ENCODE results near the gene GRB7.
"Not testable (repeated sequence)": the region's sequence is repeated elsewhere in the genome, so short reads cannot be mapped to it uniquely, and the experiment has no call there.

Gene GRB7

DNA sequence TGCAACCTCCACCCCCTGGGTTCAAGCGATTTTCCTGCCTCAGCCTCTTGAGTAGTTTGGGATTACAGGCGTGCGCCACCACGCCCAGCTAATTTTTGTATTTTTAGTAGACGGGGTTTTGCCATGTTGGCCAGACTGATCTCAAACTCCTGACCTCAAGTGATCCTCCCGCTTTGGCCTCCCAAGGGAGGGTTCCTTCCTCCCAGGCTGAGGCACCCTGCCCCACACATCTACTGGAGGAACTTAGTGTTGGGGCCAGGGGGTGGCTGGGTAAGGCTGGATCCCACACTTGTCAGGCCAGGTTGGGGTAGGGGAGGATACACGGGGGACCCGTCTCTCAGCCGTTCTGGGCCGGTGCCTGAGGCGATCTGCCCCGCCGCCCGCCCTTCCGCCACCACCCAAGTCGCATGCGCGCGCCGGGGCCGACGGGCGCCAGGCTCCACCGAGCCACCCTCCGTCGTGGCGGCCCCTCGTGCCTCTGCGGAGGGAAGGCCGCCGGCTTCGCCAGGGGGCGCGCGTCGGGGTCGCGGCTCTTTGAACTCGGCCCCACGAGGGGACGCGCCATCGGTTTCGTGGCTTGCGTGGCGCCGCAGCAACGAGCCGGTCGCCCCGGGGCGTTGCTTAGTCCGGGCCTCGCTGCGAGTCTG lies 15.9 kb downstream of the GRB7 start:
- no peak for DNase-seq

DNA sequence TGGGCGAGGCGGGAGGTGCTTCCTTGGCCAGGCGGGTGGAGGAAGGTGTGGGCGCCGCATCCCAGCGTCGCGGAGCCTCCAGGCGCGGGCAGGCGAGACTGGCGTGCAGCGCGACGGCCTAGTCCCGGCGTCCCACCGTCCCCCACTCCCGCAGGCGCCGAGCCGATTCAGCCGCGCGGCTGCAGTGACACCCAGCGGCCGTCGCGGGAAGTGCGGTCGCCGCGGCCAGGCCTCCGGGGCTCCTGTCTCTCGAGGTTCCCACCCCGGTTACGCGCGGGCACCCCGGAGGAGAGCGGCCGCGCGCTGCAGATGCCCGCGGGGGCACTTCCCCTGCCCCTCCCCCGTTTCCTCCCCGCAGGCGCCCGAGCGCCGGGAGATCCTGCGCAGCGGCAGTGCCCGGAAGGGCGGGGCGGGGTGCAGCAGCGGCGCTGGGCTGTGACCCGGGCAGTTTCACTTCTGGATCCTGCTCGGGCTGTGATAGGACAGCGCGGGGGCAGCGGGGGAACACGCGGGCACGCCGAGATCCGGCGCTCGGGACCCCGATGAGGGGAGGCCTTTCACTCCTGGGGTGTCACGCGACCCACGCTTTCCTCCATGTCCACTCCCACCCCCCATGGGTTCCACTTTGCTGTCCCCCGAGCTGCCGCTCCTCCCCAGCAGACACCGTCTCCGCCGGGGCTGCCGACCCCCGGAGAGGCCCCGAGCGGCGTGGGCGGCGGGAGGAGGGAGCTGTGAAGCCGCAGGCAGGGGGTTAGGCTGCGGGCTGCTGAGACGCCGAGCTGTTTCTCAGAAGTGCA lies 16.6 kb downstream of the GRB7 start:
- DNase-seq, result peak; percentile 98

DNA sequence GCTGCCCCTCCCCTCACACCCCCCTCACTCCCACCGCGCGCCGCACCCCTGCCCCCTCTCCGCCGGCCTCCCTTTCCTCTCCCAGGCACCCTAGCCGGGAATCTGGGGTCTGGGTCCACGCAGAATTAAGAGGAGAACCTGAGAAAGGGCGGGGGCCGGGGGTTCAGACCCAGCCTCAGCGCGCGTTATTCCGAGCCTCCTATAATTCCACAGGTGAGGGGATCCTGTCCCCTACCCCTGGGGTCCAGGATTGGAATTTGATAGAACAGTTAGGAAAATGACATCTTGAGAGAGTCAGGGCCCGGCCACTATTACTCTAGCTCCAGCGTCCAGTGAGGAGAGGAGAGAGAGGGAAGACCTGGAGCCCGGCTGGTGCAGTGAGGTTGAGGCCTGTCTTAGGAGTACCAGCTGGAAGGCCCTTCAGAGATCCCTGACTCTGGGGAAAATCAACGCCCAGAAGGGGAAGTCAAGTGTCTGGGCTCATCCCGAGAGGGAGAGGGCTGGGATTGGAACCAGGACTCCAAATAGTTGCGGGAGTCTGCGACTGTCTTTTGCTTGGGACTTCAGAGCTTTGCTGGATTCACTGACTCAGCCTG lies 17.3 kb downstream of the GRB7 start:
- no peak for DNase-seq

DNA sequence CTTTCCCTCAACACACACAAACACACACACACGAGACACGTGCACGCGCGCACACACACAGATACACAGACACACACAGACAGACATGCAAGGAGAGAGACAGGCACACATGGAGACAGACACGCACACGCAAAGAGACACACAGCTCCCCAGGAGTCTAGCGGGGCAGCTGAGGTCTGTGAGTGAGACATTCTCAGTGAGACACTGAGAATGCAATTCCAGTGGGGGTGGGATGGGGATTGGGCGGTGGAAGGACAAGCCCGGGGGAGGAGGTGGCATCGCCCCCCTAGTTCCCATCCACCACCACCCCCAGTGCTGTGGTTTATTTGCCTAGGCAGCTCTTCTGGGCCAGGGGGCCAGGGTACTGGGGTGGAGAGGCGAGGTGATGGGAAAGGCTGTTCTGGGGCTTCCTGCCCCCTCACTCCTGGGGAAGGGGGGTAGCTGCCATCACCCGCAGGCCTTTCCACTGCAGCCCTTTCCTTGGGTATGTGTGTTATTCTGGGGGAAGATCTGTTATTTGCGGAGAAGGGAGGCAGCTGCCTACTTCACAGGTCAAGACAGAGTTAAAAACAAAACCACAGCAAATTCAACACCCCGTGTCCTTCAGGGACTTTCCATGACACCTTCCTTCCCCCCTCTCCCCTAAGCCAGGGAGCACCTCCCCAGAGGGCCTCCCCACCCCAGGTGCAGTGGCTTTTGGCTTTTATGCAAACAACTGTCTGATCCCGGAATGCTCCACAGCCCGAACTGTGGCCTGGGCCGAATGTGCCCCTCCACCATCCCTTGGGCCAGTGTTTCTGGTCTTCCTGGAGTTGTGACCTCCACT lies 18.0 kb downstream of the GRB7 start:
- DNase-seq, result peak; percentile 83

DNA sequence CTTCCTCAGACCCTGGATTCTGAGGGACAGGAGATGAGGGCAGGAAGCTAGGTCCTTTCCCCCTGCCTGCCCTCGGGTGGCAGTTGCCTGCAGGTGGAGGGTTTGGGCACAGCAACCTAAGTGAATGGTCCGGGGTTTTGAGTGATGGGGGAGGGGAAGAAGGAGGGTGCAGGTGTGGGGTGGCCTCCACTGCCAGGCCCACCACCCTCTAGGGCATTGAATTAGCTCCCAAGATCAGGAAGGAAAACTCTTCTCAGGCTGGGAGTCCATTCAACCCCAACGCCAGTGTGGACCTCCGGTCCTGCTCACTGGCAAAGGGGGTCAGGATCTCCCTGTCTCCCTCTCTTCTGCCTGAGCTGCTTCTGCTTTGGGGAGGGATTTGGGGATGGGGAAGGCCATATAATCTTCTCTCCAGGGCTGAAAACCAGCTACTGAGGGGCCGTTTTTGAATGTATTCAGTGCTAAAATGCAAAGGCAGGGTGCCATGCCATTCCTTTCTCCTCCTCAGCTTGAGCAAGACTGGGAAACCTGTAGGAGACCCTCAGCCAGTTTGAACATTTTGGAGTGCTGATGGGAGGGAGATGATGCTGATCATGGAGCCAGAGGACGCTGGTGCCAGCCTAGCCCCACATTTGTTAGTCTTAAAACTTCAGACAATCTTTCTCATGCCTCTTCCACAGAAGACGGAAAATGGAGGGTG lies 18.8 kb downstream of the GRB7 start:
- no peak for DNase-seq

DNA sequence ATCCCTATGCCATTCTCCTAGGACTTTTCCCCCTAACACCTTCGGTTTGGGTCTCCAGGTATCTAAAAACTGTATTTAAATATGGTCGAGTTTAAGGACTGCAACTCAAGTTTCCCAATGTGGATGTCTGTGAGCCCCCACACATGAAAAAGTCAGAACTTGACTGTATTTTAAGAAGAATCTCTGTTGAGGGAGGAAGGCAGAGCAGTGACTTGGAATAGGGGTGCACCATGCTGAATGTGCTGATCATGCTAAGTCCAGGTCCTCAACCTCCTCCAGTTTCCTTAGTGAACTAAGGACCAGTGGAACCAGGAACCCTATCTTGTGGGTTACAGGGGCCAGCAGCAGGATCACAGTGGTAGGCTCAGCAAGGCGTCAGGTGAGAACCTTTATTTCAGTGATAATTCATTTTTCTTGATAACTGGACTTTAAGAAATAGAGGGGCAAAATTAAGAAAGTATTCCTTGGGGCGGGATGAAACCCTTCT lies 19.5 kb downstream of the GRB7 start:
- no peak for DNase-seq

DNA sequence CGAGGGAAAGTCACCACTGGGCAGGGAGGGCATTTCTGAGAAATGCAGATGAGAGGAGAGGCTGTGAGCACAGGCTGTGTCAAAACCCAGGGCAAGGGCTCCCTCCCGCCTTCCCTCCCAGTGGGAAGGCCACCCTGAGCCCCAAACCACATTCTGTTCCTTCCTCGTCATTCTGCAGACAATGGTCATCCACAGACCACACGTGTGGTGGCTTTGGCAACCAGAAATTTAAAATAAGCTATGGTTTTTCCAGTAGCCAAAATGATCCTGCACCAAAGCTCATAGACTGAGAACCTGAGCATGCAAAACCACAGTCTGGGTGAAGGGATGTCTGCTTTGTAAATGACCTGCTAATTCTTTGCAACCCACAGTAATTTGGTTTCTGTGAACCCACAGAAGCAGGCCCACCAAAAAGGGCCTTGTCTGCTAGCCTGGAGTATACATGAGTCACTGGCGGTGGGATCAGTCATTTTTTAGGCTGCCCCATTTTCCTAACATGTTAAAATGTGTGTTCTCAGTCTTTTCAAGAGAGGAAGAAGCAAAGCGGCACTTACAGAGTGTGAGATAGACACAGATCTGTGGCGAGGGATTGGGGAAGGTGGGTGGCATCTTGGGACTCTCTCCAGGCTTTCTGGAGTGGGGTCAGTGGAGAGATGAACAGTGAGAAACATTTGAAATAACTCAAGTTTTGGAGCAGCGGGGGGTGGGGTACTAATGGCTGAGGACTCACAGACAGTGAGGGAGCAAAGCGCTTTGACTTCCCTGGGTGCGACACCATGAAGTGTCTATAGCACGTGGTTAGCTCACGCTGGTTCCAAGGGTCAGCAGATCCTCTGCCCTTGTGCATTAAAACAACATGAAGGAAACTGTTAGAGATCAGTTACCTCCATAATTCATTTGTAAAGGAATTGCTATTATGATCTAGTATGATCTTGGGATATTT lies 20.5 kb downstream of the GRB7 start:
- peak; percentile 73 for DNase-seq

DNA sequence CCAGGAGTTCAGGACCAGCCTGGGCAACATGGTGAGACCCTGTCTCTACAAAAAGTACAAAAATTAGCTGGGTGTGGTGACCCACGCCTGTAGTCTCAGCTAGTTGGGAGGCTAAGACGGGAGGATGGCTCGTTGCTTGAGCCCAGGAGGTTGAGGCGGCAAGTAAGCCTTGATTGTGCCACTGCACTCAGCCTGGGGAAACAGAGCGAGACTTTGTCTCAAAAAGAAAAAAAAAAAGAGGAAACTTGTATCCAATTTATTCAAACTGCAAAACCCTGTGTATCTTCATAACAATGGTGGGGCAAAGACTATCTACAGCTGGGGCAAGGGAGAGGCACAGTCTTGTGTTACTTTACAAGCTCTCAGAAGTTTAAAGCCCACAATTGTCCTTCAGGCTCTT lies 21.5 kb downstream of the GRB7 start:
- no peak for DNase-seq

DNA sequence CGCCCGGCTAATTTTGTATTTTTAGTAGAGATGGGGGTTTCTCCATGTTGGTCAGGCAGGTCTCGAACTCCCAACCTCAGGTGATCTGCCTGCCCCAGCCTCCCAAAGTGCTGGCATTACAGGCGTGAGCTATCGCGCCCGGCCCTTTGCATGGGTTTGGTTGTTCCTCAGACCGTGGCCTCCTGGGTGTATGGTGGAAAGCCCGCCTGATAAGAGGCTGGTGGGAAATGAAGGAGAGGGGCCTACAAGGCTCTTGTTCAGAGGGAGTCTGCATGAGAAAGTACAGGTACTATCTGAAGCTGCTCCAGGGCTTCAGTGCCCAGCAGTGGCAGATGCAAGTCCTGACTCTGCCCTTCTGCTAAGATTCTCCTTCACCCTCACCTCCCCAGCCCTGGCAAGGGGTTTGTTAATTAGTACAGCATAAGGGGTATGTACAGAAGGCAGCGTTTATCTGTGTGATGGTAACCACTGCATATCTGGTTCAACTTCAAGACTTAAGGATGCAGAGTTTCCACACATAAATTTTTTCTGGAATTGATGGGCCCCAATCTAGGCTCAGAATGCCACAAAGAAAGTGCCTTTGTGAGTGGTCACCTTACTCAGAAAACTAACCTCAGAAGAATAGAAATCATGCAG lies 24.2 kb downstream of the GRB7 start:
- no peak for DNase-seq

DNA sequence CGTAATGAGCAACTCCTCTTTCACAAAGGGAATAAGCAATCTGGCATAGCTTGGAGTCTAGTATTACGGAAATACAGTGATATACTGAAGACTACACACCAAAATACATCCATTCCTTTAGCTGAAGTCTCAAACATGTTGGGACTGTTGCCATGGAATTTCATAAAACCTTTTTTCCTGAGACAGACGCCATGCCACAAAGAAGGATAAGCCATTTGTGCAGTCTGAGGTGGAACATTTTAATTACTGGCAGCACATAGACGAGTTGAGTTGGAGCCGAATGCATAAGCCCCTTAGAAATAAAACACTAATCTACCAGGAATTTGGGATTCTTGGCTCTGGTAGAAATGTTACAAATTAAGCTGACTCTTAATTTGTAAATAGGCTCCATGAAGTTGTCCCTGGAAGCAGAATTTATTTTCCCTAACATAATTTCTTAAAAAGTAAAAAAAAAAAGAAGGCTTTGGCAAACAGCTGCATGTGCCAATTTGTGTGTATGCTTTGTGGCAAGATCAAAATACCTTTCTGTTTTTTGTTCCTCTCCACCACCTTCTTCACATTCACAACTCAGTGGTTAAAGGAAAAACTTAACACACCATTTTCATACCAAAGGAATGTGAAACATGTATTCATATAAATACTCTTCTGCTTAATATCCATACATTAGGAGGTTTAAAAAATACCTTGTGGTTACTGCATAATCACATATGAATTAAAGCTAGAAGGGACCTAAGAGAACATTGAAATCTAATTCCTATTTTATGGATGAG lies 25.5 kb downstream of the GRB7 start:
- DNase-seq, result no peak

DNA sequence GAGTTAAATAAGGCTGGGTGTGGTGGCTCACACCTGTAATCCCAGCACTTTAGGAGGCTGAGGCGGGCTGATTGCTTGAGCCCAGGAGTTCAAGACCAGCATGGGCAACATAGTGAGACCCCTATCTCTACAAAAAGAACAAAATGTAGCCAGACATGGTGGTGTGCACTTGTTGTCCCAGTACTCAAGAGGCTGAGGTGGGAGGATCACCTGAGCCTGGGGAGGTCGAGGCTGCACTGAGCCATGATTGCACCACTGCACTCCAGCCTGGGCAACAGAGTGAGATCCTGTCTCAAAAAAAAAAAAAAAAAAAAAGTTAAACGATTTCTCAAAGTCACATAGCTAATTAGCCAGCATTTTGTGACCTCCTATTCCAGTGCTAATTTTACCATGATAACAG lies 26.4 kb downstream of the GRB7 start:
- DNase-seq, result not testable (repeated sequence)

DNA sequence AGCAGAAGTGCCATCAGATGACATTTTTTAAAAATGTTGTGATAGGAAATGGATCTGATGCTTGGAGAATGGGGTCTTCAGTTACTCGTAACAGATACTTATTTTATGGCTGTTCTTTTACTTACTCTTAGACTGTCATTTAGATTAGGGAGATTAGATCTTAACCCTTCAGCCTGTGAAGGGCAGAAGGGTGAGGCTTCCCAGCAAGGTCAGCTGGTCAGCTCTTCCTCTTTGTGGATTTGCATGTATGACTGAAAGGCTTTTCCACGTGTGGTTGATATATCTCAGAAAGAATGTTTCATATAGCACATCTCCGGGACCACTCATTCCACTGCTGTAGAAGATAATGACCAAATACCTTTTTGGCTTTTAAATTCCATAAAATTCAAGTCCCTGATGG lies 27.4 kb downstream of the GRB7 start:
- no peak for DNase-seq

DNA sequence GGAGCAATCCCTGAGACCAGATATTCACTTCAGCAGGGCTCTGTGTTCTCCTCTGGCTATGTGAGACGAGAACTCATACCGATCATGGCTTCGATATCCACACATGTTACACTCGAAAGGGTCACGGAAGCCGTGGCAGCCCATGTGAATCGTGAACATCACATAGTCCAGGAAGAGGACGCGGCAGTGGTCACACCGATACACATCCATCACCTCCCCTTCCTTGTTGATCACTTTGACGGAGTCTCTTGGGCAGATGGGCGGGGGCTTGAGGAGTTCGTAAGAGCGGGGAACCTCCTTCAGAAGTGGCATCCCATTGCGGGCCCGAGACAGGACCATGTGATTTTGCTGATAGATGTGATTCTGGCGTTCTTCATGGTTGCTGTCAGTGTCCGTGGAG lies 28.0 kb downstream of the GRB7 start:
- no peak for DNase-seq

DNA sequence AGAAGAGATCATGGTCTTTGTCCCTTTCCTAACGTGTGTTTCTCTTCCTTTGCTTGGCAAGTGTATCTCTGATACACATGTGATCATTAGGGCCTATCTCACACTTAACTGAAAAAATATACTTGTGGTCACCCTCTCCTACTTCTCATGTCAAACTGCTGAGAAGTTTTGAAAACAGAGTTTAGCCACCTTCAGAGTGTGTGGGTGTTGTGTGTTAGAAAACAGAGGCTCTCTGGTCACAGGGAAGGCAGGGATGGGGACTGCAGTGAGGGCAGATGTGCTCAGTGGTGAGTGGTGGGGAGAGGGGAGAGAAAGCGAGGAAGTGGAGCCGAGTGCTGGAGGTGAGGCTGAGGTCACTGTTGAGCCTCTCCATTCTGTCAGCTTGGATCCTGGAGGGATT lies 29.4 kb downstream of the GRB7 start:
- no peak for DNase-seq

DNA sequence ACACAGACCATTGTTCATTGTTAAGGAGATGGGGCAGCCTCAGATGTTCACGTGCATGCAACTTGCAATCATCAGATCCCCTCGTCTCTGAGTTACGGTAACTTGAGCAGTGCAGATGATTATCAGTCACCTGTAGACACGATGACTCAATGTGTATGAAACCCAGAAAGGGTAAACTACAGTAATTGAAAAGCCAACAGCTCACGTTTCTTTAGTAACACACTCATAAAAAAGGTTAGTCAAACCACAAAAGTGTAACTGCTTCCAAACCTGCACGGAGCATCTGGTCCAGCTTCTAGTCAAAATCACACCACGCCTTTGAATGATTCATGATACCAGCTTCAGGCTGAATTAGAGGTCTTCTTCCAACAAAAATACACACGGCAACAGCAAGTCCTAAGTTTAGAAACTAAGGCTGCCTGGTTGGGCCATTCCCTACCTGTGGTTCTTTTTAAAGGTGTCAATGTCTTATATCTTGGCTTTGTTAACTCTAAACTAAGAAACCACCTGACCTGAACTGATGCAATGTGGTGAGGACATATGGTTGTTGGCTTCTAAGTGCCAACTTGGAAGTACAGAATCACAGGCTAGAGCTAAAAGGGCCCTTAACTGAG lies 32.3 kb downstream of the GRB7 start:
- DNase-seq, result peak; percentile 79

DNA sequence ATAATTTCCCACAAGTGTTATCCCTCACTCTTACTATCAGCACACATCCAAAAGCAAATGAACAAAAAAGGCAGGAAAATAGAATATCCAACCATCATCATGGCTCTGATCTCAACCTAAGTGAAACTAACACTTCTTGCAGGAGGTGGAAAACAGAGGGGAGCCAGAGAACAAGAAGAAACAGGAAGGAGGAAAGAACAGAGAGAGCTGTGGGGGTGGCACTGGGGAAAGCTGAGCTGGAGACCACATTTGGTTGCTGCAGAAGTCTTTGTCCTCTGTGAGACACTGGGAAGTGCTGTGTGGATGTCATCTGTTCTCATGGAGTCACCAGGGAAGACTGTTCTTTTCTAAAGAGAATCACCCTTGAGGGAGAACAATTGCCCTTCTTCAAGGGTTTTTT lies 34.7 kb downstream of the GRB7 start:
- DNase-seq, result peak; percentile 41

DNA sequence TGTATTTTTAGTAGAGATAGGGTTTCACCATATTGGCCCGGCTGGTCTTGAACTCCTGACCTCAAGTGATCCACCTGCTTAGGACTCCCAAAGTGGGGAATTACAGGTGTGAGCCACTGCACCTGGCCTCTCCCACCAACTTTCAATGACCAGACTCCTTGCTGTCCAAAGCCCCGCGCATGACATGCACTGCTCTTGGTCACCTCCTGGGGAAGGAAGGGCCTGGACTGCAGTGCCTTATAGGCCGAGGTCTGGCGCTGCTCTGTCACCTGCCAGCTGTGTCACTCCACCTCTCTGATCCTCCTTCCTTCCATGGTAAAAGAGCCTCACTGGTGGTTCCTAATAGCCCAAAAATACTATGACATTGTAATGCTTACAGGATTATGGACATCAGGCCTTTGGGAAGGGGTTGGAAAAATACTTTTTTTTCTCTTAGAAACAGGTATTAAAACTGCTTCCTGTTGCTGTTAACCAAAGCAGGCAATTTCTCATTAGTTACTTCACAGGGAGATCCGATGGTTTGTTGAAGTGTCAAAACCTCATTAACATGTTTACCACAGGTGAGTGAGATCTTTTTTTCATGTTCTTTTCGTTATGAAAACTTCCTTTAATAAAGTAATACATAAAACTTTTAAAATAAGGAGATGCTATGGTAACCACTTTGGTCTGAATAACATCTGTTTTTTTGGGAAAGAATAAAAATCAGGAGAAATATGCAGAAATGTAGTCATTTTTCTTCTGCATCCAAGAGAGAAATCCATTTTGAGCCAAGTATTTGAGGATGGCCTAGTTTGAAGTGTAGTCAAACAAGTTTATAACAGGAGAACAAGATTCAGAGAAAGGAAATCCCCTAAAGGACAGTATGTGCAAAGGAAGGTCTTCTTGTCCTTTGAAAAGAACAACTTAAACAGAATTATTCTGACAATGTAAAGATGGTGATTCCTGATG lies 35.5 kb downstream of the GRB7 start:
- peak; percentile 63 for DNase-seq

DNA sequence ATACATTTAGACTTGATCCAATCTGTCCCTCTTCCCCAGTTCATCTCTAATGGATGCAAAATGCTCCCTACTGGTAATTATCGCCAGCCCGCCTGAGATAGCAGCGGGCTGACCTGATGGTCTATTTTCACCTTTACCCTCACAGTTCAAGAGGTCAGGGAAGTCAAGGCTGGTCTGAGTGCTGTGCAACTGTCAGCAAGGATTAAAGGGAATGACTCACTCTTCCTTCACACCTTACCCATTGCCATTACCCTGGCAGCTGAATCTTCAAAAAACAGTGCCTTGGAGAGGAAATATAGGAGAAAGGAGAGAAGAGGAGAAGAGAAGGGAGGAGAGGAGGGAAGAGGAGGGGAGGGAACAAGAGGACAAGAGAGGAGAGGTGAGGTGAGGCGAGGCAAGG lies 36.3 kb downstream of the GRB7 start:
- no peak for DNase-seq
